GM08714 (cell line): ENCODE results near the gene SLC30A9.

Source experiments
- H3K4me3 ChIP-seq: fragments of 200-500 bp; sonication (Bioruptor generic); 2 replicates; pipeline ENCODE4 v1.5.1; 2014; ENCODE audit warnings: mild to moderate bottlenecking, low read length, inconsistent platforms
- ZNF274 ChIP-seq: IDR thresholded peaks from 2 replicates; pipeline ENCODE4 v1.6.1; 2012; ENCODE audit warnings: mild to moderate bottlenecking, low read depth, low read length

Gene SLC30A9

DNA sequence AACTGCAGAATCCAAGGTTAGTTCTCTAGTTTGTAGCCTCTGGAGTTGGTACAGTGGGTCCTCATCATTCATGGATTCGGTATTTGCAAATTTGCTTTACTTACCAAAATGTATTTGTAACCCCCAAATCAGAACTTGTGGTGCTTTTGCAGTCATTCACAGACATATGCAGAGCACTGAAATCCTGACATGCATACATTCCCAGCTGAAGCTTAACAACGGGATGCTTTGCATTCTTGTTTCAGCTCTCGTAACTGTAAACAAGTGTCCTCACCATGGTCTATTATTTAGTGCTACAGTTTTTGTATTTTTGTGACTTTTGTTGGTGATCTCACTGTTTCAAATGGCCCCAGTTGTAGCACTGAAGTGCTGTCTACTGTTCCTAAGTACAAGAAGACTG is 146.0 kb downstream of the SLC30A9 start:
- no peak for TF ChIP-seq ZNF274
- no peak overlapping the region for H3K4me3 ChIP-seq
